Measurements from ENCODE around the gene PRSS23.
"Not testable (repeated sequence)": the region's sequence is repeated elsewhere in the genome, so short reads cannot be mapped to it uniquely, and the experiment has no call there.

The PRSS23 gene

GRCh38 chr11:86815726-86816125 is 15.4 kb downstream of the PRSS23 start:
- DNase-seq, result no peak

GRCh38 chr11:86816251-86816726 is 15.9 kb downstream of the PRSS23 start:
- DNase-seq, result no peak

DNA sequence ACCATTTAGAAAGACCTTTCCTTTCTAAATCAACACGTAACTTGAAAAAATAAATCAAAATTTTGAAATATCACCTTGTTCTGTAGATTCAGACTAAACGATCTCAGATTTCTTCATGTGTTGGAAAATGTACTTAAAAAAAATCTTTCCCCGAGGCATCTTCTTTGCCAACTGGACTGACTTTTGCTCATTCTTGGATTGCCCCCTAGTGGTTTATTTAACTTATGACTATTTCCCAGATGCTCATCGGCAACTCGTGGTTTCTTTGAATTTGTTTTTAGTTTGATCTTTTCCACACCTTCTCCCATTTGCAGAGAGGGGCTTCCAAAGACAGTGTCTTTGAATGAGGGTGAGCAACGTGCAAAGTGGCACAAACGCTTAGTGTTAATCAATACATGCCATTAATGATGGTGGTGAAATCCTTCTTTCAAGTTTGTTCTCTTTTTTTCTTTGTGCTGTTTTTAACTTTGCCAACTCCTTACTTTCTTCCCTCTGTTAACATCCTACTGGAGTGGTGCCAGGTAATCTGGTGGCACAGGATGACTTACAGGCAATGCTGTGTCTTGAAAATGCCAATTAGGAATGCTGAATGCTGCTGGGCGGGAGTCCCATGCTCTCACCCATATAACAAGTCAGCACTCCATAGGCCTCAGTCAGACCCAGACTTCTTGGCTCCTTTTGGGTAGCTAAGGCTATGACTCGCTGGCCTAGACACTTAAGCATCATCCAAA is 18.3 kb downstream of the PRSS23 start:
- DNase-seq, result no peak

- not testable (repeated sequence) for DNase-seq
These were observed 23.8 kb downstream of the PRSS23 start for GRCh38 chr11:86824139-86824538.

DNA sequence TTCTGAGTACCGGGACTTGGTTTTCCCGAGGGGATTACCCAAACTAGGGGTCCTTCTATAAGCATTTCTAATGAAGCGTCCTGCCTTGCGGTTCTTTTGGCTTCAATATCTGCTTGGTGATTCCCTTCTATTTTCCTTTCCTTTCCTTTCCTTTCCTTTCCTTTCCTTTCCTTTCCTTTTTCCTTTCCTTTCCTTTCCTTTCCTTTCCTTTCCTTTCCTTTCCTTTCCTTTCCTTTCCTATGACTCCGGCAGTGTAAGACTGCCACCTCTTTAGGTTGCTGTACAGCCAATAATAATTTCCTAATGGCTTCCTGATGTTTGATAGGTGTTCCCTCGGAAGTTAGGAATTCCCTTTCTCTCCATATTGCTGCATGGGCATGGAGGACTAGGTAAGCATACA is 34.0 kb downstream of the PRSS23 start:
- DNase-seq, result not testable (repeated sequence)

- DNase-seq, result not testable (repeated sequence)
These were observed 44.6 kb downstream of the PRSS23 start for GRCh38 chr11:86844762-86845508.

DNA sequence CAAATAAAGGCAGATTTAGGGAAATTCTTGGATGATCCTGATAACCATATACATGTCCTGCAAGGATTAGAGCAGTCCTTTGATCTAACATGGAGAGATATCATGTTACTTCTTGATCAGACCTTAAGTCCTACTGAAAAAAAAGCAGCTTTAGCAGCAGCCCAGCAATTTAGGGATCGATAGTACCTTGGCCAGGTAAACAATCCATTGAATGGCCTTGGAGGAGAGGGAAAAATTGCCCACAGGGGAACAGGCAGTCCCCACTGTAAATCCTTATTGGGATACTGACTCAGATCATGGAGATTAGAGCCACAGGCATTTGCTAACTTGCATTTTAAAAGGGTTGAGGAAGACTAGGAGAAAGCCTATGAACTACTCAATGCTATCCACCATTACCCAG is 47.8 kb downstream of the PRSS23 start:
- DNase-seq, result no peak

DNA sequence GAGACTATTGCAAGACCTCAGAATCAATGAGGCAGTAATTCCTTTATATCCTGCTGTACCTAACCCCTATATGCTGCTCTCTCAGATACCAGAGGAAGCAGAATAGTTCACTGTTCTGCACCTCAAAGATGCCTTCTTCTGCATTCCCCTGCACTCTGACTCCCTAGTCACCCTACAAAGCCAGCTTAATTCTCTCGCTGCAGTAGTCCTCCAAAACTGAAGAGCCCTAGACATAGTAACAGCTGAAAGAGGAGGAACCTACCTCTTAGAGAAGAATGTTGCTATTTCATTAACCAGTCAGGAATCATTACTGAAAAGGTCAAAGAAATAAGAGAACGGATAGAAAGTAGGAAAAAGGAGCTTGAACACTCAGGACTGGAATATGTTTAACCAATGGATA is 49.3 kb downstream of the PRSS23 start:
- DNase-seq, result no peak

Data from activated effector memory CD4-positive, alpha-beta T cell treated with anti-CD3 and anti-CD28 coated beads, Interleukin-2, amount 50 U/mL, for 16 hours (primary cell).